ENCODE results near the gene DDX41.

The DDX41 gene

GRCh38 chr5:177473443-177474001, 43.2 kb downstream of the DDX41 start, which contains the start of gene DBN1:
Gene DBN1 (minus strand): TSS chr5:177473634. CDS start chr5:177473521, 113 bp downstream.
- peak within 1 kb of the TSS; percentile 94 to 96 for H3K4me3 ChIP-seq (ENCODE audit: low read length in 2 of 2)
- H3K4me2 ChIP-seq (ENCODE audit: insufficient read depth, low read length, poor library complexity, severe bottlenecking), result peak within 1 kb of the TSS; percentile 87
- H2AFZ ChIP-seq (ENCODE audit: low read length), result peak within 1 kb of the TSS; percentile 61
- peak within 1 kb of the TSS; percentile 94 for H3K14ac ChIP-seq (ENCODE audit: low read length)
- peaks cover 25% of the 10 kb centered on the region for H3K79me1 ChIP-seq (ENCODE audit: low read depth, low read length)
- peak within 1 kb of the TSS; percentile 69 for H2BK12ac ChIP-seq (ENCODE audit: low read length)
- peak within 1 kb of the TSS; percentile 12 for H2BK15ac ChIP-seq (ENCODE audit: low read length)
- H2BK120ac ChIP-seq (ENCODE audit: low read depth, low read length), result peak within 1 kb of the TSS; percentile 93
- no CpG with 5 or more reads among the region's 69 CpGs for WGBS, 2 donors (ENCODE audit: extremely low coverage in 2 of 2, insufficient read length in 2 of 2, insufficient replicate concordance in 1 of 2)
- peak within 1 kb of the TSS; percentile 68 for H2AK5ac ChIP-seq (ENCODE audit: low read depth, low read length)
- H2BK5ac ChIP-seq (ENCODE audit: low read length), result peak within 1 kb of the TSS; percentile 95
- H3K4me1 ChIP-seq (ENCODE audit: control insufficient read depth in 2 of 2, insufficient read depth in 1 of 2, low read depth in 1 of 2, low read length in 2 of 2), result peaks cover 41 to 44% of the 10 kb centered on the region in 2 donors
- no peak for DNase-seq (ENCODE audit: low spot score)
- no peaks in the 10 kb centered on the region for H3K9me3 ChIP-seq (replicated peaks in 1 of 2; ENCODE audit: control insufficient read depth in 2 of 2, insufficient read depth in 1 of 2, low read depth in 1 of 2, low read length in 2 of 2)
- H3K4ac ChIP-seq (ENCODE audit: low read length), result peak within 1 kb of the TSS; percentile 96
- peaks cover 24 to 41% of the 10 kb centered on the region in 2 donors for H3K36me3 ChIP-seq (replicated peaks in 1 of 2; ENCODE audit: control insufficient read depth in 2 of 2, insufficient read depth in 2 of 2, low read length in 2 of 2)
- H3K9ac ChIP-seq (ENCODE audit: low read depth, low read length, poor library complexity), result peak within 1 kb of the TSS; percentile 99
- no peak within 1 kb of the TSS for H4K8ac ChIP-seq (ENCODE audit: low read depth, low read length)
- peak within 1 kb of the TSS; percentile 99 for H3K18ac ChIP-seq (ENCODE audit: low read length)
- H3K27ac ChIP-seq (replicated peaks; ENCODE audit: low read length), result peak within 1 kb of the TSS; percentile 88
- peak within 1 kb of the TSS; percentile 94 for H3K23ac ChIP-seq (ENCODE audit: low read depth, low read length, poor library complexity)
- no peaks in the 10 kb centered on the region for H3K27me3 ChIP-seq (ENCODE audit: control insufficient read depth in 3 of 3, insufficient read depth in 3 of 3, low read depth in 1 of 3, low read length in 3 of 3)
- peak within 1 kb of the TSS; percentile 92 for H4K91ac ChIP-seq (ENCODE audit: low read depth, low read length, poor library complexity)

GRCh38 chr5:177472460-177473442, 44.0 kb downstream of the DDX41 start:
- peaks cover 25% of the 10 kb centered on the region for H3K79me1 ChIP-seq (ENCODE audit: low read depth, low read length)
- peaks cover 29 to 49% of the 10 kb centered on the region in 2 donors for H3K36me3 ChIP-seq (replicated peaks in 1 of 2; ENCODE audit: control insufficient read depth in 2 of 2, insufficient read depth in 2 of 2, low read length in 2 of 2)
- DNase-seq (ENCODE audit: low spot score), result peak; percentile 52
- no CpG with 5 or more reads among the region's 93 CpGs for WGBS, 2 donors (ENCODE audit: extremely low coverage in 2 of 2, insufficient read length in 2 of 2, insufficient replicate concordance in 1 of 2)
- peak overlapping the region; percentile 99 for H3K18ac ChIP-seq (ENCODE audit: low read length)
- peak overlapping the region; percentile 96 for H3K4ac ChIP-seq (ENCODE audit: low read length)
- H2BK15ac ChIP-seq (ENCODE audit: low read length), result peak overlapping the region; percentile 12
- peak overlapping the region; percentile 69 for H2BK12ac ChIP-seq (ENCODE audit: low read length)
- peak overlapping the region; percentile 92 for H4K91ac ChIP-seq (ENCODE audit: low read depth, low read length, poor library complexity)
- no peaks in the 10 kb centered on the region for H3K9me3 ChIP-seq (replicated peaks in 1 of 2; ENCODE audit: control insufficient read depth in 2 of 2, insufficient read depth in 1 of 2, low read depth in 1 of 2, low read length in 2 of 2)
- peak overlapping the region; percentile 95 for H2BK5ac ChIP-seq (ENCODE audit: low read length)
- peak overlapping the region; percentile 68 for H2AK5ac ChIP-seq (ENCODE audit: low read depth, low read length)
- peaks cover 41 to 44% of the 10 kb centered on the region in 2 donors for H3K4me1 ChIP-seq (ENCODE audit: control insufficient read depth in 2 of 2, insufficient read depth in 1 of 2, low read depth in 1 of 2, low read length in 2 of 2)
- peak overlapping the region; percentile 93 for H2BK120ac ChIP-seq (ENCODE audit: low read depth, low read length)
- H3K9ac ChIP-seq (ENCODE audit: low read depth, low read length, poor library complexity), result peak overlapping the region; percentile 99
- H4K8ac ChIP-seq (ENCODE audit: low read depth, low read length), result no peak overlapping the region
- H3K27me3 ChIP-seq (ENCODE audit: control insufficient read depth in 3 of 3, insufficient read depth in 3 of 3, low read depth in 1 of 3, low read length in 3 of 3), result no peaks in the 10 kb centered on the region
- H2AFZ ChIP-seq (ENCODE audit: low read length), result peak overlapping the region; percentile 61
- peak overlapping the region; percentile 87 for H3K4me2 ChIP-seq (ENCODE audit: insufficient read depth, low read length, poor library complexity, severe bottlenecking)
- peak overlapping the region; percentile 94 for H3K14ac ChIP-seq (ENCODE audit: low read length)
- peak overlapping the region; percentile 94 for H3K23ac ChIP-seq (ENCODE audit: low read depth, low read length, poor library complexity)
- H3K4me3 ChIP-seq (ENCODE audit: low read length in 2 of 2), result peak overlapping the region; percentile 94 to 96
- H3K27ac ChIP-seq (replicated peaks; ENCODE audit: low read length), result peak overlapping the region; percentile 88

DNA sequence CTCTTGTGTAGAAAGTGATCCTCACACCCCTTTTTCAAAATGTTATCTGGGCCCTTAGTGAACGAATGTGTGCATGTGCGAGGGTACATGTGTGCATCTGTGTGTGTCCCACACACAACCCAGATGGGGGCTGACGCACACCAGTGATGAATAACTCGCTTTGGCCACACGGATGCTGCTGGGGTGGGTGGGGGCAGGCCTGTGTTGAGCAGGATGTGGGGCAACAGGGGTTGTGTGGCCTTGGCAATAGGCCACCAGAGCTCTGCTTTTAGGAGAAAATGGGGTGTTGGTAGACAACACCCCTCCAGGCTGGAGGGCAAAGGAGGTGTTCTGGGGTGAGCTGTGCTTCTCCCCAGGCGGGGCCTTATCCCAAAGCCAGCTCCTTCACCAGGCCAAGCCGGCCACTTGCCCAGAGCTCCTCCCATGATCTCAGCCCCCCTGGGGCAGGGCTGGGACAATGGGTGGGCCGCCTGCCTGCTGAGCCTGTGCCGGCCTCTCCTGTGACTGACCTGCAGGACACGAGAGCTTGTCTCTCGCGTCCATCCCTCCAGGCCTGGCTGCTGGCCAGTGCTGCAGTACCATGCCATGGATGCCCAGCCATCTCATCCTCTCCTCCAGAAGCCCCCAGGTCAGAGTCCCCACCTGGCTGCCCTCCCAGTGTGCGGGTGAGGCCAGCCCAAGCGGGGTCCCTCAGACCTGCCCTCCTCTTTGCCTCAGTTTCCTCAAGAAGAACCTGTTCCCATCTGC, 45.0 kb downstream of the DDX41 start:
- H3K4ac ChIP-seq (ENCODE audit: low read length), result no peak overlapping the region
- H3K4me3 ChIP-seq (ENCODE audit: low read length in 2 of 2), result peak overlapping the region; percentile 94 to 96
- H3K27me3 ChIP-seq (ENCODE audit: control insufficient read depth in 3 of 3, insufficient read depth in 3 of 3, low read depth in 1 of 3, low read length in 3 of 3), result no peaks in the 10 kb centered on the region
- H3K9ac ChIP-seq (ENCODE audit: low read depth, low read length, poor library complexity), result peak overlapping the region; percentile 95
- H2BK120ac ChIP-seq (ENCODE audit: low read depth, low read length), result peak overlapping the region; percentile 93
- no peak overlapping the region for H3K14ac ChIP-seq (ENCODE audit: low read length)
- H3K23ac ChIP-seq (ENCODE audit: low read depth, low read length, poor library complexity), result no peak overlapping the region
- H2BK15ac ChIP-seq (ENCODE audit: low read length), result no peak overlapping the region
- peak overlapping the region; percentile 38 for H3K27ac ChIP-seq (replicated peaks; ENCODE audit: low read length)
- no peak overlapping the region for H2BK12ac ChIP-seq (ENCODE audit: low read length)
- H3K4me1 ChIP-seq (ENCODE audit: control insufficient read depth in 2 of 2, insufficient read depth in 1 of 2, low read depth in 1 of 2, low read length in 2 of 2), result peaks cover 41 to 44% of the 10 kb centered on the region in 2 donors
- no peak overlapping the region for H4K8ac ChIP-seq (ENCODE audit: low read depth, low read length)
- peak overlapping the region; percentile 99 for H3K18ac ChIP-seq (ENCODE audit: low read length)
- H3K79me1 ChIP-seq (ENCODE audit: low read depth, low read length), result peaks cover 30% of the 10 kb centered on the region
- peak overlapping the region; percentile 95 for H2BK5ac ChIP-seq (ENCODE audit: low read length)
- peak overlapping the region; percentile 87 for H3K4me2 ChIP-seq (ENCODE audit: insufficient read depth, low read length, poor library complexity, severe bottlenecking)
- H2AFZ ChIP-seq (ENCODE audit: low read length), result no peak overlapping the region
- H4K91ac ChIP-seq (ENCODE audit: low read depth, low read length, poor library complexity), result no peak overlapping the region
- peaks cover 39 to 58% of the 10 kb centered on the region in 2 donors for H3K36me3 ChIP-seq (replicated peaks in 1 of 2; ENCODE audit: control insufficient read depth in 2 of 2, insufficient read depth in 2 of 2, low read length in 2 of 2)
- peaks cover 0 to 3% of the 10 kb centered on the region in 2 donors for H3K9me3 ChIP-seq (replicated peaks in 1 of 2; ENCODE audit: control insufficient read depth in 2 of 2, insufficient read depth in 1 of 2, low read depth in 1 of 2, low read length in 2 of 2)
- H2AK5ac ChIP-seq (ENCODE audit: low read depth, low read length), result peak overlapping the region; percentile 68
- WGBS, 2 donors (ENCODE audit: extremely low coverage in 2 of 2, insufficient read length in 2 of 2, insufficient replicate concordance in 1 of 2), result no CpG with 5 or more reads among the region's 14 CpGs
- DNase-seq (ENCODE audit: low spot score), result no peak
